Muscle of arm (tissue), 12 donors: Measurements from ENCODE around the gene COL25A1. TPM values are rescaled to one million over a fixed set of nuclear protein-coding genes. Genes with fewer than 3 reads are reported as not detected.
A peak's percentile ranks its signal among the peaks of the same experiment; 100 is the strongest.
"Not testable (repeated sequence)": the region's sequence is repeated elsewhere in the genome, so short reads cannot be mapped to it uniquely, and the experiment has no call there.

ENCODE experiments used
- DNase-seq: peaks from one replicate; pipeline ENCODE4 v3.0.0-alpha.2; 2013
- polyA plus RNA-seq, 12 donors: library from polyadenylated mRNA; unstranded; fragments of 120-200 nt; gene quantifications; one replicate each; pipeline ENCODE4 v1.2.1, GENCODE V29; 2013; ENCODE audit not compliant: insufficient read length in 12 of 12

Gene COL25A1
- polyA plus RNA-seq, 12 donors = 3.0 to 14.5 (median 6.1) TPM; not detected in 1

DNA sequence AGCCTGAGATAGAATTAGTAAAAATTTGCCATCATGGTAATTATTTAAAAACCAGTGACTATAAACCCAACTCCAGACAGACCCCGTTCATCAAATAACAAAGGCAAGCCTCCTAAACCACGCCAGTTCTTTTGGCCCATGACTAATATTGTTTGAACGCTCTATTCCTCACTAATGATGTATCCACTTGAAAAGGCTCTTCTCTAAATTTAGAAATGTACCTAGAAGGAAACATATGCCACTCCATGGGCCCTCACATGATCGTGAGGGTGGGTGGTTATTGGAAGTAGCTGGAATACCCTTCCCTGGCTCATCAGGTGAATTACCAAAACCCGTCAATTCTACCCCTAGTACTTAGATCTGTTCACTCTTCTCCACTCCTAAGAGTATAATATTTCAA lies 249.2 kb downstream of the COL25A1 start:
- no peak for DNase-seq

DNA sequence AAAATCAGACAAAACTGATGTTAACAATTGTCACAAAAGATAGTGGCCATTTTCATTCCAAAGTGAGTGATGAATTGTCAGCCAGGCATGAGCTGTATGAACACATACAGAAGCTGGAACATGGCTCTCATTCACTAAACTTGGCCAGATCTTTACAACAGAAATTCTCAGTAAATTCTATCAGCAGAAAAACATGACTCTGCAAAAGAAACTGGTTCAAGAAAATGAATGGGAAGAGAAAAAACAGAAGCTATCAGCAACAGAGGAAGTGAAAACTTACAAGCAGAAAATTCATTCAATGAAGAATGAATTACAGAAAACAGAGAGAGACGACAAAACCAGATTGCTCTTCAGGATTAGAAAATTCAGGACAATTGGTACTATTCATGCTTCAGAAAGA lies 249.6 kb downstream of the COL25A1 start:
- no peak for DNase-seq

GRCh38 chr4:109051054-109051453 lies 251.4 kb downstream of the COL25A1 start:
- no peak for DNase-seq

DNA sequence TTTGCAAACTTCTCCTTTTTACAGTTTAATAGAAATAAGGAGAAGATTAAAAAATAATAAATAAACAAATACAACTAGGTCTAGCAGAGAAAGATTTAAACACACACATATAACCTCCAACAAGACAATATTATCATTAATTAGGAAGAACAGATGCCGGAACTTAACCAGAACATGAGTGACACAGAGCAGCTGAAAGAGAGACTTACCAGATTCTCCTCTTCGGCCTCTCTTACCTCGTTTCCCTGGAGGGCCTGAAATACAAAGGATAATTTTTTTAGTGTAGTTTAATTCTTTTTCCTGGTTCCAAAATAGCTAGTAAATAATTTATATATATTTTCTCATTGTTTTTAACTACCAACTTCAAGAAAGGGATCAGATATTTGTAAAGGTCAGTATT lies 252.5 kb downstream of the COL25A1 start:
- DNase-seq = no peak

- DNase-seq = peak; percentile 39
Observed at GRCh38 chr4:109046471-109047201, 255.8 kb downstream of the COL25A1 start.

DNA sequence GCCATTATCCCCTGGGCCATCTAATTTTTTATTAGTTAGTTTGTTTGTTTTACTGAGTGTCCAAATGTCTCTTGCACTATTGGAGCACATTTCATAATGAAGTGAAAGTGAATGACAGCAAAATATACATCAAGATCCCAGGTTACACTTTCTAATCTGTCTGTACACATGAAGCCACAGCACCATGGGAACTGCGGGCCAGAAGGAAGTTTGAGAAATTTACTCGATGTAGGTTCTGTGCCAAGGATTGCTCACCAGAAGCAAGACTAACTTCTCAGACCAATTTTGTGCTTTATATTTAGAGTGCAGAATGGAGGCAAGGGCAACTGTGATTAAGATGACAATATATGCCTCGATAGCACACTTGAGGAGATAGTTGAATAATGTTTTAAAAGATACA lies 258.0 kb downstream of the COL25A1 start:
- no peak for DNase-seq

- no peak for DNase-seq
Observed at GRCh38 chr4:109043286-109043685, 259.2 kb downstream of the COL25A1 start.

- no peak for DNase-seq
Observed at GRCh38 chr4:109041463-109042360, 260.7 kb downstream of the COL25A1 start.

DNA sequence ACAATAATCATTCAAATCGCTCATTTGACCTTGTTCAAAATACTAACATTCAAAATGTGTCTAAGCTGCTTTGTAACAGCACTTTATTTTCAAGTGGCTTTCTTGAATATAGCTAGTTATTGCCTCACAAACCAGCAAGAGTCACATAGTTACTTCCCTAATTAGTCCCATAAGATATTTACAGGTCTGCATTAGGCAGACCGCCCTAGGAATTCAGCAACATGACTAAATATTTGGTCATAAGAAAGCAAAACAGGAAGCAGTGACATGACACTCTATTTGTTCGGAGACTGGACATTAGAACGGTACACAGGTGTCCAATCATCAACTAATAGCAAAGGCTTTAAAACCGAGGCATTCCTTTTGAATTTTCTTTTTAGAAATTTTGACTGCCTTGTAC lies 262.0 kb downstream of the COL25A1 start:
- DNase-seq = no peak

GRCh38 chr4:109037026-109037425 lies 265.4 kb downstream of the COL25A1 start:
- no peak for DNase-seq

DNA sequence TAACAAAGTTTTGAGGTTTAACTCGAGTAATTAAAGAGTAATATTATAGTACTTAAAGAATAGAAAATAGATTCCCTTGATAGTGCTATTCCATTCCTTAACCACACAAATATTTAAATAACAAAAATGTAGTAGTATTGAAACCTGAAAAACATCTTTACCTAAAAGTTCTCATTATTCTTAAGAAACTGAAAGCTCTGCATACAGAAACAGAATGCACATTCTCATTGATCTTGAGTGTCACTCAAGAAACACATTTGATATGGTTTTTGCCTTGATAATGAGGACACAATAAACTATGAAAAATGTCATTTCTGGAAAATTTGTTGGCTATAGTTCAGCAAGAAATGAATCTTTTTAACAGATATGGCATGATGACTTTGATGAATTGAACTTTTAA lies 268.5 kb downstream of the COL25A1 start:
- DNase-seq = no peak

- DNase-seq = no peak
Observed at GRCh38 chr4:109032671-109033070, 269.8 kb downstream of the COL25A1 start.

- no peak for DNase-seq
Observed at GRCh38 chr4:109029987-109030386, 272.5 kb downstream of the COL25A1 start.

- DNase-seq = no peak
Observed at GRCh38 chr4:109027016-109027500, 275.4 kb downstream of the COL25A1 start.

DNA sequence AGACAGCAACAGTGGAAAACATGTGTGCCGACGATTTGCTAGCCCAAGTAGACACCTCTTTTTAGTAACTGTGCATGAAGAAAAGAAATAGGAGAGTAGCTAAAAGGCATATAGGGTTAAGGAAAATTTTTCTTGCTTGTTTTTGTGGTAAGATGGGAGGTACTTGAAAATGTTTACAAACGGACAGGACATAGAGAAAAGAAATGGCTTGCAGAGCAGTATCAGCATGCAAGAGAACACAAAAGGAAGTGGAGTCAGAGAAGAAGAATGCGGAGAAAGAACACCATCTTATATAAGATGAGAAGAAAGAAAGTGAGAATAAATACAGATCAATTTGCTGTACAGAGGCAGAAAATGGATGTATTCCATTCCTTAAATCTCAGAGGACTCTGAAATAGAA lies 275.9 kb downstream of the COL25A1 start:
- DNase-seq = no peak

- no peak for DNase-seq
Observed at GRCh38 chr4:109025471-109026076, 276.9 kb downstream of the COL25A1 start.

GRCh38 chr4:109022961-109023360 lies 279.5 kb downstream of the COL25A1 start:
- no peak for DNase-seq

DNA sequence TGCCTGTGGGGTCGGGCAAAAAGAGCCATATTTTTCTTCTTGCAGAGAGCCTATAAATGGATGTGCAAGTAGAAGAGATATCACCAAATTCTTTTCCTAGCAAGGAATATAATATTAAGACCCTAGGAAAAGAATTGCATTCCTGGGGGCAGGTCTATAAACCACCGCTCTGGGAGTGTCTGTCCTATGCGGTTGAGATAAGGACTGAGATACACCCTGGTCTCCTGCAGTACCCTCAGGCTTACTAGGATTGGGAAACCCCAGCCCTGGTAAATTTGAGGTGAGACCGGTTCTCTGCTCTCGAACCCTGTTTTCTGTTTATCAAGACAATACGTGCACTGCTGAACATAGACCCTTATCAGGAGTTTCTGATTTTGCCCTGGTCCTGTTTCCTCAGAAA lies 280.8 kb downstream of the COL25A1 start:
- DNase-seq = not testable (repeated sequence)

DNA sequence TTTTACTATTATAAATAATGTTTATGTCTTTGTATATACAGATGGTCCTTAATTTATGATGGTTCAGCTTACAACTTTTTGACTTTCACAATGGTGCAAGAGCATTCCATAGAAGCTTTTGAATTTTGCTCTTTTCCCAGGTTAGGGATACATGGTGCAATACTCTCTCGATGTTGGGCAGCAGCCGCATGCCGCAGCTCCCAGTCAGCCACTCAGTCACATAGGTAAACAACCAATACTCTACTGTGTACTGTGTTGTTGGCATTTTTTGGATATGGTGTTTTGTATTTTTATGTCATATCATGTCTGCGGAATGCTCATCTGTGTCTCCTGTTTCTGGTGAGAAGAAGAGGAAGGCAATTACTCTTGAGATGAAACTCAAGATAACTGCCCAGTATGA lies 281.6 kb downstream of the COL25A1 start:
- no peak for DNase-seq

DNA sequence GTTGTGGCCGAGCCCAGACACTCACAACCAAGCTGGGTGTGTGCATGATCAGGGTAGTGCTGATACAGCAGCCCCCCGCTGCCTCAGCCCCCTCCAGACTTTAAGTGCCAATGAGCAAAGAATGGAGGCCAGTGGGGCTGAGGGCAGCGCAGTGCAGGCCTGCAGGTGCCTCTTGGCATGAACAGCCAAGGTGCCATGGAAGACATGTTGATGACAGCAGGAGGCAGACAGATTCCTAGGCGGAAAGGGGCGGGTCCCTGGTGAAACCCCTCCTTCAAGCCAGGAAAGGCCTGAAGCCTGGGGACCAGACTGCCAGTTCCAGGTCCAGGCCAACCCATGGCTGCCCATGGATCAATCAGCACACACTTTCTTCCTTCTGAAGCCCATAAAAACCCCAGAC lies 286.3 kb downstream of the COL25A1 start:
- DNase-seq = no peak

DNA sequence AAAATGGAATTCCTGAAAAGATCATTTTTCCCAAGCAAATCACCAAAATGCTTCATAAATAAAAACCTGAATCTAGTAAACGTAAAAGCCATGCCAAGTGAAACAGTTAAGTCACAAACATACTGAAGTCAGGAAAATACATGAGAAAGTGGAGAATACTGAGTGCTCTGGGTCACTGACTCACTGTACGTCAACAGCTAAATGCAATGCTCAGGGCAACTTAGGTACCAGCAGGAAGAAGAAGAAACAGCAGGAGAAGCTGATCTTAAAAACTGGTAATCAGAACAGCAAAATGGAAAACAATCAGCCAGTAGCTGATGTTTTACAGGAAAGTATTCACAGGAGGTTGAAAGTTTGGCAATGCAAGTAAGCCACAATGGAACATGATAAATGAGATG lies 287.0 kb downstream of the COL25A1 start:
- DNase-seq = no peak

- no peak for DNase-seq
Observed at GRCh38 chr4:109014593-109015412, 287.7 kb downstream of the COL25A1 start.
